Muscle layer of duodenum (tissue), 2 donors: ENCODE results near the gene SPOCK1.

Source experiments
- H3K27ac ChIP-seq: one replicate; pipeline ENCODE4 v1.7.0; 2013; ENCODE audit warnings: mild to moderate bottlenecking, low read length
- H3K27me3 ChIP-seq: one replicate; pipeline ENCODE4 v1.7.0; 2013; ENCODE audit warnings: low read depth, mild to moderate bottlenecking, control low read depth, low read length
- H3K36me3 ChIP-seq, 2 donors: one replicate each; pipeline ENCODE4 v1.7.0; 2013; ENCODE audit warnings: low read length in 2 of 2, control low read depth in 1 of 2, mild to moderate bottlenecking in 1 of 2; ENCODE audit not compliant: insufficient read depth in 2 of 2, control insufficient read depth in 1 of 2
- H3K4me1 ChIP-seq, 2 donors: one replicate each; pipeline ENCODE4 v1.7.0; 2013; ENCODE audit warnings: low read length in 2 of 2, mild to moderate bottlenecking in 2 of 2, control low read depth in 1 of 2, moderate library complexity in 1 of 2; ENCODE audit not compliant: insufficient read depth in 2 of 2, control insufficient read depth in 1 of 2
- H3K4me3 ChIP-seq, 2 donors: one replicate each; pipeline ENCODE4 v1.7.0; 2013; ENCODE audit warnings: low read length in 2 of 2, low read depth in 1 of 2, mild to moderate bottlenecking in 1 of 2
- H3K9me3 ChIP-seq, 2 donors: one replicate each; pipeline ENCODE4 v1.7.0; 2013; ENCODE audit warnings: low read length in 2 of 2, control low read depth in 1 of 2, mild to moderate bottlenecking in 1 of 2; ENCODE audit not compliant: control insufficient read depth in 1 of 2
- donor health status: healthy.

The SPOCK1 gene

GRCh38 chr5:137441476-137441875 lies 57.6 kb downstream of the SPOCK1 start:
- Histone ChIP-seq H3K4me3 (no peak overlapping the region), H3K27ac (no peak overlapping the region), H3K4me1 (peaks cover 0 to 6% of the 10 kb centered on the region in 2 donors), H3K9me3 (no peaks in the 10 kb centered on the region), H3K36me3 (no peaks in the 10 kb centered on the region), H3K27me3 (no peaks in the 10 kb centered on the region)

GRCh38 chr5:137440795-137441194 lies 58.3 kb downstream of the SPOCK1 start:
- H3K27me3 ChIP-seq = no peaks in the 10 kb centered on the region
- peaks cover 0 to 6% of the 10 kb centered on the region in 2 donors for H3K4me1 ChIP-seq
- H3K4me3 ChIP-seq = no peak overlapping the region
- H3K36me3 ChIP-seq = no peaks in the 10 kb centered on the region
- H3K9me3 ChIP-seq = no peaks in the 10 kb centered on the region
- no peak overlapping the region for H3K27ac ChIP-seq

GRCh38 chr5:137439645-137440044 lies 59.5 kb downstream of the SPOCK1 start:
- no peaks in the 10 kb centered on the region for H3K9me3 ChIP-seq
- H3K4me1 ChIP-seq = peaks cover 0 to 6% of the 10 kb centered on the region in 2 donors

GRCh38 chr5:137438932-137439331 lies 60.2 kb downstream of the SPOCK1 start:
- Histone ChIP-seq H3K9me3 (no peaks in the 10 kb centered on the region), H3K36me3 (no peaks in the 10 kb centered on the region), H3K27me3 (no peaks in the 10 kb centered on the region), H3K4me3 (no peak overlapping the region), H3K27ac (no peak overlapping the region), H3K4me1 (peaks cover 0 to 6% of the 10 kb centered on the region in 2 donors)

More at GRCh38 chr5:137439645-137440044, 59.5 kb downstream of the SPOCK1 start:
- no peaks in the 10 kb centered on the region for H3K36me3 ChIP-seq
- H3K27ac ChIP-seq = no peak overlapping the region
- H3K4me3 ChIP-seq = no peak overlapping the region
- H3K27me3 ChIP-seq = no peaks in the 10 kb centered on the region

GRCh38 chr5:137437774-137438173 lies 61.4 kb downstream of the SPOCK1 start:
- no peaks in the 10 kb centered on the region for H3K9me3 ChIP-seq
- H3K4me1 ChIP-seq = peaks cover 0 to 6% of the 10 kb centered on the region in 2 donors
- H3K27ac ChIP-seq = no peak overlapping the region
- no peaks in the 10 kb centered on the region for H3K27me3 ChIP-seq
- no peaks in the 10 kb centered on the region for H3K36me3 ChIP-seq
- H3K4me3 ChIP-seq = no peak overlapping the region

- Histone ChIP-seq H3K4me1 (no peaks in the 10 kb centered on the region), H3K36me3 (no peaks in the 10 kb centered on the region), H3K9me3 (no peaks in the 10 kb centered on the region), H3K27ac (no peak overlapping the region), H3K27me3 (no peaks in the 10 kb centered on the region), H3K4me3 (no peak overlapping the region)
These were observed 65.6 kb downstream of the SPOCK1 start for GRCh38 chr5:137433539-137433938.

GRCh38 chr5:137432376-137432775 lies 66.8 kb downstream of the SPOCK1 start:
- no peak overlapping the region for H3K4me3 ChIP-seq
- no peak overlapping the region for H3K27ac ChIP-seq
- H3K36me3 ChIP-seq = no peaks in the 10 kb centered on the region
- H3K27me3 ChIP-seq = no peaks in the 10 kb centered on the region
- no peaks in the 10 kb centered on the region for H3K9me3 ChIP-seq
- no peaks in the 10 kb centered on the region for H3K4me1 ChIP-seq

- H3K4me3 ChIP-seq = no peak overlapping the region
- no peaks in the 10 kb centered on the region for H3K36me3 ChIP-seq
- no peaks in the 10 kb centered on the region for H3K4me1 ChIP-seq
- no peak overlapping the region for H3K27ac ChIP-seq
- no peaks in the 10 kb centered on the region for H3K9me3 ChIP-seq
- H3K27me3 ChIP-seq = no peaks in the 10 kb centered on the region
These were observed 68.1 kb downstream of the SPOCK1 start for GRCh38 chr5:137431051-137431450.

GRCh38 chr5:137415231-137415681 lies 83.9 kb downstream of the SPOCK1 start:
- peaks cover 0 to 8% of the 10 kb centered on the region in 2 donors for H3K9me3 ChIP-seq
- H3K27me3 ChIP-seq = no peaks in the 10 kb centered on the region
- no peak overlapping the region for H3K4me3 ChIP-seq
- H3K36me3 ChIP-seq = no peaks in the 10 kb centered on the region
- H3K4me1 ChIP-seq = peaks cover 0 to 9% of the 10 kb centered on the region in 2 donors
- no peak overlapping the region for H3K27ac ChIP-seq

- Histone ChIP-seq H3K4me3 (no peak overlapping the region), H3K36me3 (no peaks in the 10 kb centered on the region), H3K4me1 (peaks cover 0 to 9% of the 10 kb centered on the region in 2 donors), H3K27ac (no peak overlapping the region), H3K27me3 (no peaks in the 10 kb centered on the region), H3K9me3 (peaks cover 0 to 8% of the 10 kb centered on the region in 2 donors)
These were observed 84.9 kb downstream of the SPOCK1 start for GRCh38 chr5:137414112-137414755.

GRCh38 chr5:137412136-137412535 lies 87.0 kb downstream of the SPOCK1 start:
- no peak overlapping the region for H3K4me3 ChIP-seq
- H3K27ac ChIP-seq = no peak overlapping the region
- H3K4me1 ChIP-seq = peaks cover 0 to 9% of the 10 kb centered on the region in 2 donors
- no peaks in the 10 kb centered on the region for H3K36me3 ChIP-seq
- H3K9me3 ChIP-seq = peaks cover 0 to 8% of the 10 kb centered on the region in 2 donors
- H3K27me3 ChIP-seq = no peaks in the 10 kb centered on the region
